Lung (tissue), 16 donors: ENCODE measurements around the gene SV2B. TPM values are rescaled to one million over a fixed set of nuclear protein-coding genes. Genes with fewer than 3 reads are reported as not detected.

Source experiments
- ATAC-seq: fragments of 200-7000 bp; cut with Tn5 transposase; one replicate; pipeline ENCODE4 v1.9.1; 2020; ENCODE audit warnings: moderate number of reproducible peaks; ENCODE audit not compliant: insufficient read depth, low FRiP score
- DNase-seq, 3 donors: peaks; one replicate each; pipeline ENCODE4 v3.0.0-alpha.2; 2013 to 2017
- H3K27ac ChIP-seq, 2 donors: one replicate each; pipeline ENCODE4 v1.5.1; 2013; ENCODE audit warnings: mild to moderate bottlenecking in 2 of 2, moderate library complexity in 2 of 2, control low read depth in 1 of 2, inconsistent platforms in 1 of 2, low read depth in 1 of 2, low read length in 1 of 2
- H3K27me3 ChIP-seq, 3 donors: one replicate each; pipeline ENCODE4 v1.5.1; 2013; ENCODE audit warnings: low read length in 2 of 3; ENCODE audit not compliant: control insufficient read depth in 3 of 3, insufficient read depth in 3 of 3
- H3K36me3 ChIP-seq, 4 donors: one replicate each; pipeline ENCODE4 v1.5.1; 2013; ENCODE audit warnings: low read length in 4 of 4, mild to moderate bottlenecking in 1 of 4, moderate library complexity in 1 of 4; ENCODE audit not compliant: control insufficient read depth in 4 of 4, insufficient read depth in 4 of 4
- H3K4me1 ChIP-seq, 5 donors: one replicate each; pipeline ENCODE4 v1.5.1; 2013; ENCODE audit warnings: low read length in 5 of 5, mild to moderate bottlenecking in 2 of 5, moderate library complexity in 1 of 5; ENCODE audit not compliant: control insufficient read depth in 5 of 5, insufficient read depth in 5 of 5
- H3K4me3 ChIP-seq: one replicate; pipeline ENCODE4 v1.5.1; 2013; ENCODE audit warnings: mild to moderate bottlenecking, control low read depth, moderate library complexity
- H3K9ac ChIP-seq, 2 donors: one replicate each; pipeline ENCODE4 v1.5.1; 2013; ENCODE audit warnings: low read length in 2 of 2, control low read depth in 1 of 2; ENCODE audit not compliant: insufficient read depth in 1 of 2
- H3K9me3 ChIP-seq, 4 donors: one replicate each; pipeline ENCODE4 v1.5.1; 2013; ENCODE audit warnings: low read length in 3 of 4, mild to moderate bottlenecking in 1 of 4, moderate library complexity in 1 of 4; ENCODE audit not compliant: control insufficient read depth in 4 of 4, insufficient read depth in 3 of 4
- CTCF ChIP-seq: IDR thresholded peaks from 2 replicates; pipeline ENCODE4 v1.5.1; 2012; ENCODE audit warnings: mild to moderate bottlenecking; ENCODE audit errors: control extremely low read depth, extremely low read depth
- WGBS, 2 donors: extraction: QIAGEN DNeasy Blood & Tissue Kit; methylation state at CpG; one replicate each; pipeline ENCODE4 v1.1.7; 2013; 5-methylcytosine and 5-hydroxymethylcytosine counted together
- long read RNA-seq, 5 donors: transcript quantifications; one replicate each; lab custom pipeline, GENCODE V29; 2026
- polyA plus RNA-seq, 2 donors: library from polyadenylated mRNA; stranded (reverse); fragments of 200-250 nt; gene quantifications; one replicate each; pipeline ENCODE4 v1.2.1, GENCODE V29; 2013
- total RNA-seq, 2 donors: library from RNA; depleted of rRNA in 1 of 2; stranded (reverse); fragments of >200 nt in 1 of 2; gene quantifications; one replicate each; pipeline ENCODE4 v1.2.1, GENCODE V29; 2014 to 2021
- donor health status: control.
- donor health status: control.
- donor health status: Bipolar disorder and iron deficiency.
- donor health status: healthy.
- donor health status: DM: yes; HTN: yes; CAD: no.

SV2B gene
- total RNA-seq (1 to 10 TPM; 1.6 to 2.8 TPM), polyA plus RNA-seq (under 1 TPM; 0.12 to 0.24 TPM)
- long read RNA-seq, donor 1 = 0 reads
- long read RNA-seq, donor 2 = 0 reads
- long read RNA-seq, donor 3 = 0 reads
- long read RNA-seq, donor 4 = 0 reads
- long read RNA-seq, donor 5 = 0 reads

- ATAC-seq = peak; percentile 31
- peak within 1 kb of the TSS; percentile 16 for H3K4me3 ChIP-seq
- no peak within 1 kb of the TSS for H3K27ac ChIP-seq
- H3K9ac ChIP-seq = peak within 1 kb of the TSS in 1 of 2 donors; percentile 56
- DNase-seq = peak; percentile 34 to 65 (median 47)
- no peak for TF ChIP-seq CTCF
- H3K36me3 ChIP-seq = no peaks in the 10 kb centered on the region
- 0 to 1% methylated on average over 54 to 64 of the region's 64 CpGs for WGBS, 2 donors
- H3K4me1 ChIP-seq = peaks cover 0 to 11% (median 0%) of the 10 kb centered on the region in 5 donors
- peaks cover 3 to 42% (median 33%) of the 10 kb centered on the region in 3 donors for H3K27me3 ChIP-seq
- no peaks in the 10 kb centered on the region for H3K9me3 ChIP-seq
Observed at GRCh38 chr15:91099995-91100813, at the start of gene SV2B. Gene SV2B, plus strand, starts transcription at chr15:91100257. Its CDS starts 126,007 bp downstream, at chr15:91226264.

GRCh38 chr15:91051248-91051647, 48.8 kb upstream of the SV2B start:
- no peaks in the 10 kb centered on the region for H3K36me3 ChIP-seq
- DNase-seq (no peak), ATAC-seq (no peak)
- H3K27me3 ChIP-seq = peaks cover 0 to 9% (median 0%) of the 10 kb centered on the region in 3 donors
- H3K27ac ChIP-seq = no peak overlapping the region
- TF ChIP-seq CTCF = no peak
- no peak overlapping the region for H3K9ac ChIP-seq
- H3K4me3 ChIP-seq = no peak overlapping the region
- no peaks in the 10 kb centered on the region for H3K9me3 ChIP-seq
- WGBS, 2 donors = 69 to 73% methylated on average over 8 of the region's 8 CpGs
- H3K4me1 ChIP-seq = no peaks in the 10 kb centered on the region

- Histone ChIP-seq H3K4me3 (no peak overlapping the region), H3K4me1 (no peaks in the 10 kb centered on the region), H3K9me3 (no peaks in the 10 kb centered on the region), H3K9ac (no peak overlapping the region), H3K36me3 (no peaks in the 10 kb centered on the region), H3K27ac (no peak overlapping the region), H3K27me3 (peaks cover 0 to 18% (median 0%) of the 10 kb centered on the region in 3 donors)
- TF ChIP-seq CTCF = no peak
- WGBS, 2 donors = 30 to 40% methylated on average over 2 of the region's 2 CpGs
- DNase-seq (no peak), ATAC-seq (no peak)
Observed at GRCh38 chr15:91054816-91055215, 45.2 kb upstream of the SV2B start.
